OCI-LY1 (cell line): ENCODE data around the gene RBM47.

Experiments
- H2AFZ ChIP-seq: fragments of 200-600 bp; sonication (generic), shearing (Covaris generic); 2 replicates; pipeline ENCODE4 v1.6.0; 2014; ENCODE audit warnings: antibody characterized with exemption, mild to moderate bottlenecking, low read length
- H3F3A ChIP-seq: fragments of 200-600 bp; sonication (generic), shearing (Covaris generic); 2 replicates; pipeline ENCODE4 v1.6.0; 2014; ENCODE audit warnings: mild to moderate bottlenecking, antibody characterized with exemption, low read length, moderate library complexity; ENCODE audit not compliant: insufficient read depth
- H3K27ac ChIP-seq: fragments of 200-600 bp; sonication (generic); 2 replicates; pipeline ENCODE4 v1.5.1; 2014; ENCODE audit warnings: low read length, mixed run types, mild to moderate bottlenecking, low read depth; ENCODE audit not compliant: poor library complexity, severe bottlenecking
- H3K27me3 ChIP-seq: fragments of 200-600 bp; sonication (generic); 2 replicates; pipeline ENCODE4 v1.6.0; 2014; ENCODE audit warnings: antibody characterized with exemption, mild to moderate bottlenecking, low read length, moderate library complexity; ENCODE audit not compliant: insufficient read depth
- H3K36me3 ChIP-seq: fragments of 200-600 bp; sonication (generic); 2 replicates; pipeline ENCODE4 v1.6.1; 2014; ENCODE audit warnings: mild to moderate bottlenecking, antibody characterized with exemption, low read length, moderate library complexity, mixed read lengths; ENCODE audit not compliant: insufficient read depth
- H3K4me1 ChIP-seq: fragments of 200-600 bp; sonication (generic); 2 replicates; pipeline ENCODE4 v1.5.1; 2014; ENCODE audit warnings: mild to moderate bottlenecking, low read length, moderate library complexity; ENCODE audit not compliant: insufficient read depth, severe bottlenecking
- H3K4me2 ChIP-seq: fragments of 200-600 bp; sonication (generic), shearing (Covaris generic); 2 replicates; pipeline ENCODE4 v1.6.1; 2014; ENCODE audit warnings: low read length
- H3K4me3 ChIP-seq: fragments of 200-600 bp; sonication (generic); 2 replicates; pipeline ENCODE4 v1.5.1; 2014; ENCODE audit warnings: low read length, low read depth, mild to moderate bottlenecking, mixed read lengths; ENCODE audit not compliant: poor library complexity, severe bottlenecking
- H3K79me2 ChIP-seq: fragments of 200-600 bp; shearing (Covaris generic); 2 replicates; pipeline ENCODE4 v1.6.1; 2016; ENCODE audit warnings: mixed run types, low read length, mixed read lengths; ENCODE audit not compliant: insufficient read depth
- H3K9ac ChIP-seq: fragments of 200-600 bp; sonication (generic), shearing (Covaris generic); 2 replicates; pipeline ENCODE4 v1.6.1; 2014; ENCODE audit warnings: mild to moderate bottlenecking, low read length, mixed read lengths
- H3K9me2 ChIP-seq: fragments of 200-600 bp; sonication (generic), shearing (Covaris generic); 2 replicates; pipeline ENCODE4 v1.6.1; 2014; ENCODE audit warnings: low read depth, mild to moderate bottlenecking, low read length, mixed read lengths
- H3K9me3 ChIP-seq: fragments of 200-600 bp; shearing (Covaris generic); 2 replicates; pipeline ENCODE4 v1.6.1; 2014; ENCODE audit warnings: low read length, mixed read lengths
- H4K20me1 ChIP-seq: fragments of 200-600 bp; sonication (generic), shearing (Covaris generic); 2 replicates; pipeline ENCODE4 v1.6.0; 2016; ENCODE audit warnings: mild to moderate bottlenecking, low read length; ENCODE audit not compliant: insufficient read depth
- EZH2 ChIP-seq: fragments of 200-600 bp; sonication (generic), shearing (Covaris generic); IDR thresholded peaks from 2 replicates; pipeline ENCODE4 v1.8.0; 2017; ENCODE audit warnings: borderline replicate concordance, mixed run types, mild to moderate bottlenecking, antibody characterized with exemption, low read length, moderate library complexity, mixed read lengths
- TF ChIP-seq, protein P1 (sequence below): fragments of 200-600 bp; sonication (generic), shearing (Covaris generic); IDR thresholded peaks from 2 replicates; pipeline ENCODE4 v1.5.1; 2017; ENCODE audit warnings: mild to moderate bottlenecking, antibody characterized with exemption, low read length, moderate library complexity, mixed read lengths

RBM47 gene

DNA sequence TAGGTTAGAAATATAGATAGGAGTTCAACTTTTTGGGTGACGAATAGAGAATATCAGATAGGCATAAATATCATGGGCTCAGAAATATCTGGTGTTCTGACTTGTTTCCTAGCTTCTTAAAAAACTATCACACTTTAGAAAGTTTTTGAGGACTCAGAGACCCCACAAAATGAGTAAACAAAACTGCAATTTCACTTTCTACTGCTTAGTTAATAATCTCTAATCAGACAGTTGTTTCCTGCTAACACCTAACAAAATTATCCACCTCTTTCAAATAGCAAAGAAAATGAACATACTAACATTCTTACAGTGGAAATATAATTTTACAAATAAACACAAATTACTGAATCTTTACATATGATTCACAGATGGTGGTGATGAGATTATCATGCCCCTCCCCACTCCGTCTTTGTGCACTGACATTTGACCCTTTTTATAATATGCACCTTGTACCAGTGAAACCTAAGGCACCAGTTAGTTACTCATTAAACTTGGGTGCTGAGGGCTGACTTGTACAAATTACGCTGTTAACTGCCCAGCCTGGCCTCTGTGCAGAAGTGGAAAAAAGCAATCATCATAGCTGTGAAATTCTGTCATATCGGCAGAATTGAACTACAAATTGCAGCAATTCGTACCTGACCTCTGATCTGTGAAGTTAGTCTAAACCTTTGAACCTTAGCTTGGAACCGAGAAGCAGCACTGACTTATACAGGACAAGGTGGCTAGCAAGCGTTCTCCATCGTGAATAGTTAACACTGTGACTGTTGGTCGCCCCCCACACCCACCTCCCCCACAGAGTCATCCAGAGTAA is 155.9 kb downstream of the RBM47 start:
- Histone ChIP-seq H3F3A (no peaks in the 10 kb centered on the region), H3K27me3 (no peaks in the 10 kb centered on the region), H4K20me1 (no peaks in the 10 kb centered on the region), H3K36me3 (no peaks in the 10 kb centered on the region), H3K79me2 (no peaks in the 10 kb centered on the region), H3K4me3 (no peak overlapping the region), H2AFZ (no peak overlapping the region), H3K4me2 (no peak overlapping the region), H3K4me1 (no peaks in the 10 kb centered on the region), H3K9ac (no peak overlapping the region), H3K9me2 (no peaks in the 10 kb centered on the region), H3K27ac (no peak overlapping the region), H3K9me3 (no peaks in the 10 kb centered on the region)
- no peak for TF ChIP-seq EZH2
- TF ChIP-seq, protein P1, sequence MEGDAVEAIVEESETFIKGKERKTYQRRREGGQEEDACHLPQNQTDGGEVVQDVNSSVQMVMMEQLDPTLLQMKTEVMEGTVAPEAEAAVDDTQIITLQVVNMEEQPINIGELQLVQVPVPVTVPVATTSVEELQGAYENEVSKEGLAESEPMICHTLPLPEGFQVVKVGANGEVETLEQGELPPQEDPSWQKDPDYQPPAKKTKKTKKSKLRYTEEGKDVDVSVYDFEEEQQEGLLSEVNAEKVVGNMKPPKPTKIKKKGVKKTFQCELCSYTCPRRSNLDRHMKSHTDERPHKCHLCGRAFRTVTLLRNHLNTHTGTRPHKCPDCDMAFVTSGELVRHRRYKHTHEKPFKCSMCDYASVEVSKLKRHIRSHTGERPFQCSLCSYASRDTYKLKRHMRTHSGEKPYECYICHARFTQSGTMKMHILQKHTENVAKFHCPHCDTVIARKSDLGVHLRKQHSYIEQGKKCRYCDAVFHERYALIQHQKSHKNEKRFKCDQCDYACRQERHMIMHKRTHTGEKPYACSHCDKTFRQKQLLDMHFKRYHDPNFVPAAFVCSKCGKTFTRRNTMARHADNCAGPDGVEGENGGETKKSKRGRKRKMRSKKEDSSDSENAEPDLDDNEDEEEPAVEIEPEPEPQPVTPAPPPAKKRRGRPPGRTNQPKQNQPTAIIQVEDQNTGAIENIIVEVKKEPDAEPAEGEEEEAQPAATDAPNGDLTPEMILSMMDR = no peak

DNA sequence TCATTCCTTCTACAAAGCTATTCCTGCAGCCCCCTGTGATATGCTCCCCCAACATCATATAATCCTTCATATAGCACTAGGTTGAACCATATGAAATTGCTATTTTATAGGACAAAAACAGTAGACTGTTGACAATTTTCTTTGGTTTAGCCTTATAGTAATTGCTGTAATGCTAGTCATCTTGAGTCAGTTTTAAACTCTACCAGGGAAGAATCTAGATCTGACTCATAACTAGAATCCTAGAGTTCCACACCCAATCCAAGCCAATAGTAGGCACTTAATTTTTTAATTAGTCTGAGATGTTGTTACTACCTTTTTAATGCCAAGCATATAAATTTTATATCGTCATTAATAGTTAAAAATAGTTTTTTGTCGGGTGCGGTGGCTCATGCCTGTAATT is 157.7 kb downstream of the RBM47 start:
- Histone ChIP-seq H3K27ac (no peak overlapping the region), H3K4me2 (no peak overlapping the region)

DNA sequence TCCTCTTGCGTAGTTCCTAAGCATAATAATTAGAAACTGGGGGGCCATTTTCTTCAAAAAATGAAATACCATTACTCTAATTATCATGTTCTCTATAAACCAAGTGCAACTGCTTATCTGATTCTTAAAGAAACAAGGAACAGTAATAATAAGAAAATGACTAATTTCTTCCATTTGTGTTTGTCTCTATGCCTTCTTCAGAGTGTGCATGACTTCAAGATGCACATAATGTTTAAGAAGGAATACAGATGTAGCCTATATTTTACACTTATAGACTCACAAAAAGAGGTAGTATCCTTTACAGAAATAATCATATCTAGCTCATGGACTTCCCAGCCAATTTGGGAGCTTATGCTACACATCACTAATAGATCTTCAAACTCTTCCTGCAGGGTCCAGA is 162.9 kb downstream of the RBM47 start:
- Histone ChIP-seq H4K20me1 (no peaks in the 10 kb centered on the region), H3K79me2 (no peaks in the 10 kb centered on the region), H2AFZ (no peak overlapping the region)

More for the DNA sequence above, 157.7 kb downstream of the RBM47 start:
- no peaks in the 10 kb centered on the region for H3K27me3 ChIP-seq
- no peaks in the 10 kb centered on the region for H3K9me3 ChIP-seq
- H3K79me2 ChIP-seq = no peaks in the 10 kb centered on the region
- no peak overlapping the region for H2AFZ ChIP-seq
- H3F3A ChIP-seq = no peaks in the 10 kb centered on the region
- H3K9ac ChIP-seq = no peak overlapping the region
- no peaks in the 10 kb centered on the region for H4K20me1 ChIP-seq
- no peaks in the 10 kb centered on the region for H3K36me3 ChIP-seq
- H3K4me1 ChIP-seq = no peaks in the 10 kb centered on the region
- H3K9me2 ChIP-seq = no peaks in the 10 kb centered on the region
- TF ChIP-seq, protein P1 = no peak
- no peak for TF ChIP-seq EZH2
- no peak overlapping the region for H3K4me3 ChIP-seq

More for the DNA sequence above, 162.9 kb downstream of the RBM47 start:
- H3K27me3 ChIP-seq = no peaks in the 10 kb centered on the region
- H3K4me2 ChIP-seq = no peak overlapping the region
- H3K9me3 ChIP-seq = no peaks in the 10 kb centered on the region
- TF ChIP-seq EZH2 = no peak
- TF ChIP-seq, protein P1 = no peak
- H3K36me3 ChIP-seq = no peaks in the 10 kb centered on the region
- H3F3A ChIP-seq = no peaks in the 10 kb centered on the region
- H3K9me2 ChIP-seq = no peaks in the 10 kb centered on the region
- H3K27ac ChIP-seq = no peak overlapping the region
- H3K4me1 ChIP-seq = no peaks in the 10 kb centered on the region
- H3K4me3 ChIP-seq = no peak overlapping the region
- no peak overlapping the region for H3K9ac ChIP-seq
